ENCODE measurements around the gene GPR55. TPM values are rescaled to one million over a fixed set of nuclear protein-coding genes. Genes with fewer than 3 reads are reported as not detected.

GPR55 gene
- total and polyA plus RNA-seq, 11 donors = 0.03 to 0.36 (median 0.11) TPM; not detected in 6

DNA sequence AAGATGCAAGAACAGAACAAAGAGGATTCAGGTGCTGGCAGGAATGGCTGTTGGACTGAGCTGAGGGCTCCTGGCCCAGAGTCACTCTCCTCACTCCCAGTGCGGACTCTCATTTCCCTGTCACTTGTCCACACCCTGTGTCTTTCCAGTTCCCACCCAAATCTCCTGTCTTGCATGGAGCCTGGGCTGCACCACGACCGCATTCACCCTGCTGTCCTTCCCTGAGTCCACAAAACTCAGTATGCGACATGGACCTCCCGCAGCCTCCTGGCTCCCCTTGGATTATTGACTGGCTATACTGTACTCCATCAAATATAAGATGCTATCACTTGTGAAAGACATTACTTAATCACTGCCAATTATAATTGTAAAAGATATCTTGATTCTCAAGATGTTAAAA lies 62.8 kb downstream of the GPR55 start:
- H3K27me3 ChIP-seq = peaks cover 0 to 51% (median 21%) of the 10 kb centered on the region in 9 donors
- intact Hi-C loops (cut with DNase I) = no loop called here

DNA sequence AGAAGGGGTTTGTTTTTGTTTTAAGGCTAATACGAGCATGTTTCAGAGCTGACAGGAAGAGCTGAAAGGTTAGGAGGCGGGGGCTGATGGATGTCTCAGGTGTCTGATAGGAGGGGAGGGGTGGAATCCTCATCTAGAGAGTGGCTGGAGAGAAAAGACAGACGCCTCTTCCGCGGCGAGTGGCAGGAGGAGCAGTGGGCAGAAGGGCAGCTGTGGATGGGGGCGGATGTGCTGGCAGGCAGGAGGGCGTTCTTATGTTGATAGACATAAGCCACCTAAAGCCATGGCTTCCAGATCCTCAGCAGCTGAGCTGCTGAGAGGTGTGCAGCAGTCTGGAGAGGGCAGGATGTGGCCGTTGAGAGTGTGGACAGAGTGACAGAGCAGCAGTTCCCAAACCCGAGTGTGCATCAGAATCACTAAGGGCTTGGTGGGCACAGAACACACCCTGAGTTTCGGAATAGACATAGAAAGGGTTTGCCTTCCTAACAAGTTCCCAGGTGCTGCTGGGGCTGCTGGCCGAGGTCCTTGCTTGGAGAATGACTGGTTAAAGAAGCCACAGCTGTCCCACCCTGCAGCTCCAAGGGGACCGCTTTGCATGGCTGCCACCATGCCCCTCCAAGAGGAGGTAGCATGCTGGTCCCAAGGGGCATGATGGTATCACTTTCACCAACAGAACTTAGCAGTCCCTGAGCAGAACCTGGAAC lies 63.3 kb downstream of the GPR55 start:
- Histone ChIP-seq H3K4me3 (no peak overlapping the region), H3K36me3 (no peaks in the 10 kb centered on the region), H3K27ac (no peak overlapping the region), H3K9me3 (no peaks in the 10 kb centered on the region), H3K4me1 (peaks cover 0 to 24% (median 8%) of the 10 kb centered on the region in 12 donors), H3K27me3 (peaks cover 0 to 51% (median 24%) of the 10 kb centered on the region in 9 donors)
- DNase-seq (no peak), ATAC-seq (no peak)
- WGBS, 4 donors = 30 to 35% (median 33%) methylated on average over 13 of the region's 13 CpGs
- TF ChIP-seq, protein P1, sequence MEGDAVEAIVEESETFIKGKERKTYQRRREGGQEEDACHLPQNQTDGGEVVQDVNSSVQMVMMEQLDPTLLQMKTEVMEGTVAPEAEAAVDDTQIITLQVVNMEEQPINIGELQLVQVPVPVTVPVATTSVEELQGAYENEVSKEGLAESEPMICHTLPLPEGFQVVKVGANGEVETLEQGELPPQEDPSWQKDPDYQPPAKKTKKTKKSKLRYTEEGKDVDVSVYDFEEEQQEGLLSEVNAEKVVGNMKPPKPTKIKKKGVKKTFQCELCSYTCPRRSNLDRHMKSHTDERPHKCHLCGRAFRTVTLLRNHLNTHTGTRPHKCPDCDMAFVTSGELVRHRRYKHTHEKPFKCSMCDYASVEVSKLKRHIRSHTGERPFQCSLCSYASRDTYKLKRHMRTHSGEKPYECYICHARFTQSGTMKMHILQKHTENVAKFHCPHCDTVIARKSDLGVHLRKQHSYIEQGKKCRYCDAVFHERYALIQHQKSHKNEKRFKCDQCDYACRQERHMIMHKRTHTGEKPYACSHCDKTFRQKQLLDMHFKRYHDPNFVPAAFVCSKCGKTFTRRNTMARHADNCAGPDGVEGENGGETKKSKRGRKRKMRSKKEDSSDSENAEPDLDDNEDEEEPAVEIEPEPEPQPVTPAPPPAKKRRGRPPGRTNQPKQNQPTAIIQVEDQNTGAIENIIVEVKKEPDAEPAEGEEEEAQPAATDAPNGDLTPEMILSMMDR (IDR thresholded peaks at IDR 0.05) = no peak
- TF ChIP-seq POLR2A (IDR thresholded peaks at IDR 0.05) = no peak
- intact Hi-C loops (cut with DNase I) = no loop called here

More for the DNA sequence above, 62.8 kb downstream of the GPR55 start:
- Histone ChIP-seq H3K4me1 (peaks cover 0 to 30% (median 11%) of the 10 kb centered on the region in 12 donors), H3K4me3 (no peak overlapping the region), H3K36me3 (no peaks in the 10 kb centered on the region), H3K27ac (no peak overlapping the region), H3K9me3 (no peaks in the 10 kb centered on the region)
- 86 to 94% (median 88%) methylated on average over 5 of the region's 5 CpGs for WGBS, 4 donors
- no peak for DNase-seq
- ATAC-seq = no peak
- TF ChIP-seq, protein P1 (IDR thresholded peaks at IDR 0.05) = no peak
- TF ChIP-seq POLR2A (IDR thresholded peaks at IDR 0.05) = no peak

Other genes with a start within 250 kb of the GPR55 start
- gene CAB39, start 212.4 kb downstream of the GPR55 start, total RNA-seq = 10 to 100 TPM; 64.3 to 99.2 (median 84.8) TPM
- gene CAB39, start 212.4 kb downstream of the GPR55 start, polyA plus RNA-seq = 10 to 100 TPM; 28.6 to 48.7 TPM
- gene ITM2C, start 60.3 kb downstream of the GPR55 start, total RNA-seq = 10 to 100 TPM; 23.3 to 36.6 (median 26.5) TPM
- 10 to 100 TPM; 19.7 to 25.0 TPM for gene ITM2C, start 60.3 kb downstream of the GPR55 start, polyA plus RNA-seq
- gene SPATA3, start 70.9 kb upstream of the GPR55 start, total RNA-seq = not detected
- not detected for gene SPATA3, start 70.9 kb upstream of the GPR55 start, polyA plus RNA-seq
- under 1 TPM in 5 of 9 donors, not detected in 4; 0.07 to 0.20 (median 0.08) TPM for gene C2orf72, start 112.3 kb upstream of the GPR55 start, total RNA-seq
- gene C2orf72, start 112.3 kb upstream of the GPR55 start, polyA plus RNA-seq = under 1 TPM in 1 of 2 donors, not detected in 1; 0.15 TPM
- gene PSMD1, start 131.6 kb upstream of the GPR55 start, total RNA-seq = 100 to 1,000 TPM in 4 of 9 donors, 10 to 100 TPM in 5; 66.1 to 124 (median 93.7) TPM
- 10 to 100 TPM; 33.2 to 75.2 TPM for gene PSMD1, start 131.6 kb upstream of the GPR55 start, polyA plus RNA-seq
- 1 to 10 TPM in 2 of 9 donors, under 1 TPM in 7; 0.31 to 2.2 (median 0.72) TPM for gene HTR2B, start 199.8 kb upstream of the GPR55 start, total RNA-seq
- under 1 TPM; 0.25 to 0.61 TPM for gene HTR2B, start 199.8 kb upstream of the GPR55 start, polyA plus RNA-seq